Measurements from ENCODE around the gene KLHL29.

GRCh38 chr2:23489471-23490322 is 104.7 kb downstream of the KLHL29 start:
- TF ChIP-seq CTCF (IDR thresholded peaks at IDR 0.05; ENCODE audit: low read depth, low read length) (no peak), POLR2A (IDR thresholded peaks at IDR 0.05; ENCODE audit: extremely low read depth, insufficient read length) (no peak)

Data from NB4 (cell line).